K562 (cell line): ENCODE data around the gene AFDN. TPM values are rescaled to one million over a fixed set of nuclear protein-coding genes. Genes with fewer than 3 reads are reported as not detected.
A peak's percentile ranks its signal among the peaks of the same experiment; 100 is the strongest.

Experiments
- E2F8 ChIP-seq: fragments of 450-650 bp; IDR thresholded peaks from 2 replicates; pipeline ENCODE4 v1.7.1; 2018; ENCODE audit warnings: mild to moderate bottlenecking, low read depth; ENCODE audit not compliant: partially characterized antibody
- HEY1 ChIP-seq: fragments of 250-450 bp; sonication (Bioruptor Pico); IDR thresholded peaks from 2 replicates; pipeline ENCODE4 v1.5.0; 2020; ENCODE audit warnings: mild to moderate bottlenecking, moderate library complexity, borderline replicate concordance
- HMBOX1 ChIP-seq: sonication (generic); IDR thresholded peaks from 2 replicates; pipeline ENCODE4 v1.6.1; 2016
- MLLT1 ChIP-seq, 2 experiments: fragments of 450-650 bp; IDR thresholded peaks; 2 replicates each; pipeline ENCODE4 v1.6.1; 2016
- PRDM10 ChIP-seq: fragments of 450-650 bp; IDR thresholded peaks from 2 replicates; pipeline ENCODE4 v1.6.1; 2018; ENCODE audit not compliant: partially characterized antibody
- ZKSCAN3 ChIP-seq: fragments of 250-450 bp; sonication (Bioruptor Pico); IDR thresholded peaks from 2 replicates; pipeline ENCODE4 v1.4.0; 2020
- ZNF511 ChIP-seq: sonication (generic); formaldehyde crosslinking; IDR thresholded peaks from 2 replicates; pipeline ENCODE4 v1.8.0; 2022; ENCODE audit warnings: mild to moderate bottlenecking, missing genetic modification reagents
- polyA plus RNA-seq, 8 experiments: library from polyadenylated mRNA; depleted of rRNA in 4 of 8; stranded (reverse) in 5 of 8; unstranded in 3 of 8; fragments of >200 nt; fragmentation: Nextera tagmentation in 2 of 8; fragmentation: Illumina TruSeq in 1 of 8; extraction: Ambion mirVana in 2 of 8; extraction: Trizol in 1 of 8; gene quantifications; 2 replicates each; pipeline versions ENCODE4 v1.2.1 to v1.2.3, GENCODE V29; 2011 to 2014; ENCODE audit warnings: inconsistent platforms in 1 of 8, missing spikeins in 1 of 8
- total RNA-seq, 7 experiments: library from RNA; depleted of rRNA in 6 of 7; stranded (reverse); fragments of >200 nt in 6 of 7; fragmentation: Illumina TruSeq in 2 of 7; extraction: Trizol in 2 of 7; gene quantifications; 2 replicates each; pipeline versions ENCODE4 v1.2.1 to v1.2.3, GENCODE V29; 2011 to 2021; ENCODE audit warnings: low replicate concordance in 1 of 7

AFDN gene
- total and polyA plus RNA-seq, 9 of the 15 experiments (the other 6 are each of a cell fraction or from before 2014, with no cell fraction given): 7.2 to 129 (median 105) TPM

- TF ChIP-seq PRDM10: no peak
- TF ChIP-seq E2F8: no peak
- TF ChIP-seq HMBOX1: peak; percentile 80
- TF ChIP-seq ZNF511 (CRISPR knock-in tag): no peak
- TF ChIP-seq ZKSCAN3 (CRISPR knock-in tag): no peak
- TF ChIP-seq MLLT1 (IDR thresholded peaks at IDR 0.05): 0 out of 4 replicates have a peak, but pooled peaks of 1 of the 2 experiments have one; percentile 24
- 0 out of 2 replicates have a peak, but pooled peaks have one; percentile 19 for TF ChIP-seq HEY1
These were observed 32.3 kb downstream of the AFDN start (continued) for GRCh38 chr6:167858842-167859664.
